GM19238 (cell line): ENCODE data around the gene MCF2L.

Experiments used
- DNase-seq: peaks from one replicate; pipeline ENCODE4 v3.0.0; 2011; ENCODE audit warnings: low spot score; ENCODE audit not compliant: insufficient read length

Gene MCF2L

DNA sequence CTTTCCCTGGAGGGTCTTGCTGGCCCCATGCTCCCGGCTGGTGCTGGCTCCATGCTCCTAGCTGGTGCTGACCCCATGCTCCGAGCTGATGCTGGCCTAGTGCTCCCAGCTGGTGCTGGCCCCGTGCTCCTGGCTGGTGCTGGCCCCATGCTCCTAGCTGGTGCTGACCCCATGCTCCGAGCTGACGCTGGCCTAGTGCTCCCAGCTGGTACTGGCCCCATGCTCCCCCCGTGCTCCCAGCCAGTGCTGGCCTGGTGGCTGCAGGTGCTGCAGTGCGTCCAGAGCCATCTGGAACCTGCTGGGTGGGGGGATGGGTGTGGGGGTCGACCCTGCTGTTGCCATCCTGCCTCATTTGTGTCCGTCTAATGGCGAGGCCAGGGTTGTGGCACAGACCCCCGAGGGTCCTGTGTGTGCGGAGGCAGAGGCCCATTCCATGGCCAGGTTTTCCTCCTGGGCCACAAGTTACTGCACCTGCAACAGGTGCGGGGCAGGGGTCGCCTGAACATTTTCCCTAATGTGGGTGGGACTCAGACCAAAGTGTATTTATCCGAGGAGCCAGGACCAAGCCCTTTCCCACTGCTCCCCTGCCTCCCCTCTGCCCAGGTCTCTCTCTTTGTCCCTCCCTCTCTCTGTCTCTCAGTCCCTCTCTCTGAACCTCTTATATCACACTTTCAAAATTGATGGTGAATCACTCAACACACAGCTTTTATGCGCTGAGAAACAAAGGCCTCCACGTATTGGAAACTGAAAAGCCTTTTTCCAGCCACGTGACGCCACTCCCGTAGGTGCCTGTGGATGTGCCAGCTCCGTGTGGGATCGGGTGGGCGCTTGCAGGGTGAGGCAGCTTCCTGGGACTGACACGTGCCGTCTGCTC, 45.1 kb downstream of the MCF2L start:
- no peak for DNase-seq

DNA sequence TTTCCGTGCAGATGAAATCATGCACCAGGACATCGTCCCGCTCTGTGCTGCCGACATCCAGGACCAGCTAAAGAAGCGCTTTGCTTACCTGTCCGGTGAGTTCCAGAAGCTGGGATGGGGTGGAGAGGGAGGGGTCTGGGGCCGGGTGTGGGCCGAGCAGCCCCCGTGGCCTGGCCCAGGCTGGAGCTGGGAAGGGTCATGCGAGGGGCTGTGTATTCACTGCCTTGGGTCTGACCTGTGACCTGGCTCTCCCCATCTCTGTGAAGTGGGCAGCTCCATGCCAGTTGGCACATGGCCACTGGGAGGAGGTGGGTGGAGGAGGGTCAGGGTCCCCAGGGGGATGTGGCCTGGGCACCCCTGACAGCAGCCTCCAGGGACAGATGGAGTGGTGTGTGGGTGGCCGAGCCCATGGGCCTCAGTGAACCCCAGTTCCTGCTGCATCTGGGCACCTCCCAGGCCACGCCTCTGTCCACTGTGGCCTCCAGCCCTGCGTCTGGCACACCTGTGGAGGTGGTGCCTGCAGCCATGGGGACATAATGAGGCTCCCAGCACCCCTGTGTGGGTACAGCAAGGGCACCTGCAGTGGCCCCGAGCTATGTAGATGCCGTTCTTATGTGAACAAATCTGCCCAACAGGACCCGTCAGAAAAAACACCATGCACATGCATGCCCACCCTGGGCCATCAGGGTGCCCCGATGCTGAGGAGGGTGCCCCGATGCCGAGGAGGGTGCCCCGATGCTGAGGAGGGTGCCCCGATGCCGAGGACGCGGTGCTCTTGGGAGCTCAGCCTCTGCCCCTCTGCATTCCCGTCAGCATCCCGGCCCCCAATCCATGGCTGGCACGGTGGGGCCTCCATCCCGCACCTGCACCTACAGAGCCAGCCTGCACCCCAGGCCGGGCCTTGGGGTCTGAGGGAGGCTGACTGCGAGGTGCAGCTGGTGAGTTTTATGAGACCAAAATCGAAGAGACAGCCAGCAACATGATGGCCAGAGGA, 46.0 kb downstream of the MCF2L start:
- no peak for DNase-seq

DNA sequence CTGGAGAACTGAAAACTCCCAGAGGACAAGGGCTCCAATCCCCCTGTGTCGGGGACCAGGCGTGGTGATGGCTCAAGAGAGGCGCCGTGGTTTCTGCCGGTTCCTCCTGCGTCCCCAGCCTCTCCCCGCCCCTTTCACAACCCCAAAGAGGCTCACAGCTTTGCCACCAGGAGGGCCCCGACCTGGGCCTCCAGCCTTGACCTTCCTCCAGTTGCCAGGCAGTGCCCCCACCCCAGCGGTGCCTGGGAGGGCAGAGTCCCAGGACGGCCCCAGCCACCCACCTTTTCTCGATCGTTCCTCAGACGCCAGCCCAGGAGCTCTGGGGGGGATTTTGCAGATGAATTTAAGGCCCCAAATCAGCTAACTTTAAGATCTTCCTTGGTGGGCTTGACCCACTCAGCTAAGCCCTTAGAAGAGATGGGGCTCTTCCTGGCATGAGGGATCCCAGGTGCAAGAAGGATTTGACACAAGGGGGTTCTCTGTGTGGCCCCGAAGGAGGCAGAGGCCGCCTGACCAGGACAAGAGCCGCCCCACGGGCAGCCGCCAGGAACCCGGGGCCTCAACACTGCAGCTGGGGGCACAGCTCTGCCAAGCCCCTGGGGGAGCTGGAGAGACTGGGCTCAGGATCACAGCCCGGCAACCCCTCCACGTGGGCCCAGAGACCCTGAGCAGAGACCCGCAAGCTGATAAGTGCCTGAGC, 47.0 kb downstream of the MCF2L start:
- no peak for DNase-seq

DNA sequence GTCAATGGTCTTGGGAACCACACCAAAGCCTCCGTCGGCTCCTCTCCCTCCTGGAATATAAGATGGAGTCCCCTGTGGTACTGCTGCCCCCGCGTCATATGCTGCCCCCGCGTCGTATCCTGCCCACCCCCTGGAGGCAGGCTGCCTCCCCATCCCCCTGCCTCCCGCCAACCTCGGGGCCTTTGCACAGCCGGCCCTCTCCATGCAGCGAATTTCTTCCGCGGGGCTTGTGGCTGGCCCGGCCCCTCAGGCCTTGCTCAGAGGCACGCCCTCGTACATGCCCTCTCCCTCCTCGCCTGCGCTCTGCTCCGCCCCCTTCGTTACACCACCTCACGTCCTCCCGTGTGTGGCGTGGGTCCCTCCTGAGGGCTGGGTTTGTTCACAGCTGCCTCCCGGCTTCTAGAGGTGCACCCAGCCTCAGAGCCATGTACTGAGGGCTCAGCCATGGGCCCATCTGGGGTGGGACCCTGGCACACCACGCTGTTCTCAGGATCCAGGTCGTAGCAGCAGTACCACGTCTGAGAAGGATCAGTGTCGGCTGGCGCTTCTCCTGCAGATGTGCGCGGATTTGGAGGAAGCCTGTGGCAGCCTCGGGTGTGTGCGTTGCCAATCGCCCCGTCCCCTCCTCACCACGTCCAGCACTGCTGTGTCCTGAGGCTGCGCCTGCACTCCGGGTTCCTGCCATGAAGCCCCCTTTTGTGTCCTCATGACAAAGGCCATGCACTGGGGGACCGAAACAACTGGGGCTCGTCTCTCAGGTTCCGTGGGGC, 47.7 kb downstream of the MCF2L start:
- no peak for DNase-seq

DNA sequence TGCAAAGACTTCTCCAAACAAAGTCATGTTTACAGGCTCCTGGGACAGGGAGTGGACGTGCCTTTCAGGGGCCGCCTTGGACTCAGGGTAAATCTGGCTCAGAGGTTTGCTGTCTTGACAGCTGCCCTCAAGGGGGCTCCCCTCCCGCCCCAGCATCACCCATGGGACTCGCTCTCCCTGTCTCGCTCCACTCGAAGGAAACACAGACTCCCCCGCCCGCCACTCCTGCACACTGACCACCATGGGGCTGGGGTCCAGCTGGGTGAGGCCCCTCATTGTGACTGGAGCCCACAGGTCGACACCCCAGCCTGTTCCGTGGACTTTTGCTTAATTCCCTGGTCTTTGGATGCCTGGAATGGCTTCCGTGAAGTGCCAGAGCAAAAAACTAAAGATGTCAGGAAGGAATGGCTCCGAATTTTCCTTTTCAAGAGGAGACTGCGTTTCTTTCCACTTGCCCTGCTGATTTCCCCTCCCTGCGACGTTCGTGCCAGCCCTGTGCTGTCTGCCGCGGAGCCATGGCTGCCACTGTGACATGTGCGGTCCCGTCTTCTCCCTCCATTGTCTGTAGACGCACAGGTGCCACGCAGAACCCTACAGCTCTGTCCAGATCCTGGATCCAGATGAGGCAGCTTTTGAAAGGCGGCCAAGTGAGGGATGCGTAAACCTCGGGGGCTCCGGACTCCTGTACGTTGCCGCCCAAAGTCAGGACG, 48.6 kb downstream of the MCF2L start:
- DNase-seq, result no peak

DNA sequence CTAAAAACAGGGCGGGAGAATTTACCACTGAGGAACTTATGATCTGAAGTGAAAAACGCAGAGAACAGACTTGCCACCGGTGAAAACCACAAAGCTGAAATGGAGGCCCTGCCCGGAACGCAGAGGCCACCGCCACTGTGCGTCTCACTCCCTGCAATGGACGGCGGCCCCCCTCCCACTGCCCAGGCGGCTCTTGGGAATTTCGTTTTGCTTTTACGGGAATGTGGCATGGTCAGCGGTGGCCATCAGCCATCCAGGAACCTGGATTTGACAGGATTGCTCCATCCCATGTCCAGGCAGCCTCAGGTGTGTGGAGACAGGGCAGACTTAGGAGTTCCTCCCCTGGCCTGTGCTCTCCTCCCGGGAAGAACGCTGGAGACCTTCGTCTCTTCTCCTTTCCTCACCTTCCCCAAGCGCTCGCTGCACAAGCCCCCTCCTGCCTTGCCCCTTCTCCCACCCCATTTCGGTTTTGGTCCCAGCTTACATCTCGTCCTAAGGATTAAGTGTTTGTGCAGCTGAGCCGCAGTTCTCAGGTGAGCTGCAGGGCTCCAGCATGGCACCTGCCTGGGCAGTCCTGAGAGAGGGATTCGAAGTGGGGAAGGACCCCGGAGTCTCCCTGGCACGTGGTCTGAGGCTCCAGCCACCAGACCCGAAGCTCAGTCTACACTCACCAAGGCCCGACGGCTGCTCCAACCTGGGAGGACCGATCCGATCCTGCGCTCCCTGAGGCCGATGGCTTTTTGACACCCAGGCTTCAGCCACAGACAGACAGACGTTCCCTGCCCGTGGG, 49.9 kb downstream of the MCF2L start:
- DNase-seq, result no peak

DNA sequence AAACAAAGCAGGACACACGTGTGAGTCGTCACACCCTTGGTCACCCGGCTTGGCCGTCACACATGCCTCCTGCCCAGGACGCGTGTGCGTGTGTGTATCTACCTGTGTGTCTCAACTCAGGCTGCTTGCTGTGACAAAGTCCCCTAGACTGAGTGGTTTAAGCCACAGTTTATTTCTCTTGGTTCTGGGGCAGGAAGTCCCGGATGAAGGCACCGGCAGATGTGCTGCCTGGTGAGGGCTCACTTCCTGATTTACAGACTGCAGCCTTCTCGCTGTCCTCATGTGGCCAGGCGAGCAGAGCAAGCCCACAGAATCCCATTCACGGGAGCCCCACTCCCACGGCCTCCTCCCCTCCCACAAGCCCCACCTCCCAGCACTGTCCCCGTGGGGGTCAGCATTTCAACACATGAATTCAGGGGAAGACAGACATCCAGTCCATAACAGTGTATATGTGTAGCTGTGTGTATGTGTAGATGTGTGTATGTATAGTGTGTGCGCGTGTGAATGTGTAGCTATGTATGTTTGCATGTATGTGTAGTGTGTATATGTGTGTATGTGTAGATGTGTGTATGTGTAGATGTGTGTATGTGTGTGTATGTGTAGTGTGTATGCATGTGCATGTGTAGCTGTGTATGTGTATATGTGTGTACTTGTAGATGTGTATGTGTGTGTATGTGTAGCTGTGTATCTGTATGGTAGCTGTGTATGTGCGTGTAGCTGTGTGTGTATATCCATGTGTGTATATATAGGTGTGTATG, 51.5 kb downstream of the MCF2L start:
- no peak for DNase-seq

DNA sequence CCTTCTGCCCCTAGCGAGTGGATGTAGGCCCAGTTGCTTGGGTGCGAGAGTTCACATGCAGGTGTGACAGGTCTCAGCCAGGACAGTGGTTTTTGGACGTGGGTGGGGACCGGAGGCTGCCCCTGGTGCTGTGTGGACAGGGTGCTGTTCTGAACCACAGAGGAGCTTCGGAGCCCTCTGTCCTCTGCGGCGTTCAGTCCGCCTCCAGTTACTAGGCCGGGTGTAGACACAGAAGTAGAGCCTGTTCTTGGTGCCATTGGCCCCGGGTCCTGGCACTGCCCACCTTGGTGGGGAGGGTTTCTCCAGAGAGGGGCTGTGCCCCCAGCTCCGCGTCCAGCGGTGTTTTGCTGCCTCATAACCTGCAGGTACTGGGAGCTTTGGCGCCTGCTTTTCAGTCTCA, 52.4 kb downstream of the MCF2L start:
- DNase-seq, result no peak

DNA sequence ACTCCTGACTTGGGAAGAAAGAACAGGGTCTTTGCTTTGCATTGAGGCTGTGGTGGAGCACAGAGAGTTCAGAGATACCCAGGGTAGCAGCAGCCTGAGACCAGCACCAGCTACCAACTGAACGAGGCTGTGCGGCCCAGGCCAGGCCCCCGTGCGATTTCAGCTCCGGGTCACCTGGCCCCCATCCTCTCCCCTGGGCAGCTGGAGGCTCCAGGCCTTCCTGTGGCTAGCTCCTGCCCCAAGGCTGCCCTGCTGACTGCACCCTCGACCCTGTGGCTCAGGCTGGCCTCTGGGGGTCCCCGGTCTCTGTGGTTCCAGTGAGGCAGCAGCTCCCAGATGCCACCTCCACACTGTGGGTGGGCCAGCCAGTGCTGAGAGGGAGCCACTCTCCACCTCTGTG, 52.8 kb downstream of the MCF2L start:
- DNase-seq, result no peak

DNA sequence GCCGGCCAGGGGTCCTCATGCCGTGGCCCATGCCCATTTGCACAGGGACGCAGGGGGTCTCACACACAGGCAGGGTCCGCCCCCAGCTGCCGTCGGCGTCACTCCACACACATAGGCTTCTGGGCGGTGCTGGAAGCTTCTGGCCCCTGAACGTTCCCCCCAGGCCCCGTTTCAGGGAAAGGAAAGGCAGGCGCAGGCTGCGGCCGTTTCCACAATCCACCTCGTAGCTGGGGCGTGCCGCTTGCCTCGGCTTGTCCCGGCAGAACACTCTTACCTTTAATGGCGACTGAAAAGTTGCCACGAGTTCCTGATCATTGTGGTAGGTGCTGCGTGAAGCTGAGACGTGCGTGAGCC, 53.4 kb downstream of the MCF2L start:
- no peak for DNase-seq

DNA sequence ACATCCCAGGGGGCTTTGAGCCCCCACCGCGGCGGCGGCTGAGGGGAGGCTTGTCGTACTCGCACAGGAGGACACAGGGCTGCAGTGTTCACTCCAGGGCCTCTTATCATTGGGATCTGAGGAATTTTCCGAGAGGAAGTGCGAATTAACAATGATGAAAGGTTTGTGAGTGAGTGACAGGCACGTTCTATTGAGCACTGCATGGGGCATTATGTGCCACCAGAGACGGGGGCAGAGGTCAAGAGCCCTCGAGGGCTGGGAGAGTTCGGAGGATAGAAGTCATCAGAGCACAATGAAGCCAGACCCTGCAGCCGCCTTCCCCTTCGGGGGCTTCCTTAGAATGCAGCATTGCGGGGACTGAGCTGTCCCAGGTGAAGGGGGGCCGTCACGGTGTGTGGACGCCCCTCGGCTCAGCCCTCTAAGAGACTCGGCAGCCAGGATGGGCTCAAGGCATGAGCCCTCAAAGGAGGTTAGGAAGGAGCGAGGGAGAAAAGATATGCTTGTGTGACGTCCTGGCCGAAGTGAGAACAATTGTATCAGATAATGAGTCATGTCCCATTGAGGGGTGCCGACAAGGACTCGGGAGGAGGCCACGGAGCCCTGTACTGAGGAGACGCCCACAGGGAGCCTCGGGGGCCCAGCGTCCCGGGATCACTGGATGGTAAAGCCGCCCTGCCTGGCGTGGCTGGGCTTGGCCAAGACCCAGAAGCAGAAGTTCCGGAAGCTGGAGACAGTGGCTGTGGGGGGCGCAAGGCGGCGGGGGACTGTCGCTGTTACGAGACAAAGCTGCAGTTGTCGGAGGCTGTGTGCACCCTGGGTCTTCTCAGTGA, 53.9 kb downstream of the MCF2L start:
- no peak for DNase-seq

DNA sequence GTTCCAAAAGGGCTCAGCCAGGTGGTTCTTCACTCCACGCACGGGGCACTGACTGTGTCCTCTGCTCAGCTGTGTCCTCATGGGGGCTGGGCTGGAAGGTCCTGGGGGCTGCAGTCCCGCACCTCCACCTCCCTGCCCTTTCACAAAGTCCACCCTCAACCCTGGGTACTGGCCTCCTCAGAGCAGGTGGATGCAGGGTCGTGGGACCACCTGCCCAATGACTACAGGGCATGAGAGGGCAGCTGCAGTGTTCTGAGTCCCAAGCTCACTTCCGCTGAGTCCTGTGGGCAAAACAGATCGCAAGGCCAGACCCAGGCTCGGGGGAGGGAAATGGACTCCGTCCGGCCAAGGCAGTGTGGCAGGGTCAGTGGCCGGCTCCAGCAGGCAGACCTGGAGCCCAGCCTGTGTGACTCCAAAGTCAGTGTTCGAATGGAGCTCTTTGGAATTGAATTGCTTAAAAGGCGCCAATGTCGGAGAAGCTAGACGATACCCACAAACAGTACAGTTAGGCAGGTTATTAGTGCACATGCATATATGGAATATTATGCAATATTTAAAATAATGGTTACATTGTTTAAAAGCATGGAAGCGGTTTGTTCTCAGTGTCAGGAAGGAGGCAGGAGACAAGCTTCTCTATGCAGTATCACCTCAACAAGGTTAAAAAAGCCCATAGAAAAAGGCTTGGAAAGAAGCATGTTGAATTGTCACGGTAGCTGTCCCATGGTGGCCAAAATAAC, 54.8 kb downstream of the MCF2L start:
- no peak for DNase-seq

DNA sequence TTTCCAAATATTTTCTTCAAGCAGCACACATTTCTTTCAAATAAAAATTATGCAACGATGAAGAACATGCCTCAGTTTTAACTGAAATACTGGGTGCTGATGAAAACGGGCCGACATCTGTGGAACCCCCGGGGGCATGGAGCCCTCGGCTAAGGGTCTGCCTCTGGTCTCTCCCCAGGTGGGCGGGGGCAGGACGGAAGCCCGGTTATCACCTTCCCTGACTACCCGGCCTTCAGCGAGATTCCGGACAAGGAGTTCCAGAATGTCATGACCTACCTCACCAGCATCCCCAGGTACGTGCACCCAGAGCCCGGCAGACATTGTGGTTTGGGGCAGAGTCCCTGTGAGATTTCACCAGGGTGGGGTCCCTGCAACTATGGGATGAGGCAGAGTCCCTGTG, 55.5 kb downstream of the MCF2L start:
- no peak for DNase-seq

DNA sequence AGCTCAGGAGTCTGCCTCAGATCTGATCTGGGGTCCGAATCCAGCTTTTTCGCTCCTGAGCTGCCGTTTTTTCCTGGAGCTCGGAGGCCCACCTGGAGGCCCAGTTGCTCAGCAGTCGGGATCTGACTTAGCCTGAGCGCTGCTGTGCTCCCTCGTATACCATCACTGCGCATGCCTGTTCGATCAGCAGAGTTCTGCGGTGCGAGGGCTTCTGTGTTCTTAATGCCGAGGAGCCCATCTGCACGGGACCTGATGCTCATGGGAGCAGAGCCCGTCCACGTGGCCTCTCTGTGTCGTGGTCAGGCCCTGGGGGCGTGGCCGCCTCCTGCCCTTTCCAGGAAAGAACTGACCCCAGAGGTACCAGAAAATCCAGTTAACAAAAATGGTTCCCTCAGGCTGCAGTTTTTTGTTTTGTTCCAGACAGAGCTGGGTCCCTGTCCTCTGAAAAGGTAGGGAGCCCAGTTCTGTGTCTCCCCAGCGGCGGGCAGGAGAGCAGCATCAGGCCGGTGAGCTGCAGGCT, 57.4 kb downstream of the MCF2L start:
- DNase-seq, result no peak

DNA sequence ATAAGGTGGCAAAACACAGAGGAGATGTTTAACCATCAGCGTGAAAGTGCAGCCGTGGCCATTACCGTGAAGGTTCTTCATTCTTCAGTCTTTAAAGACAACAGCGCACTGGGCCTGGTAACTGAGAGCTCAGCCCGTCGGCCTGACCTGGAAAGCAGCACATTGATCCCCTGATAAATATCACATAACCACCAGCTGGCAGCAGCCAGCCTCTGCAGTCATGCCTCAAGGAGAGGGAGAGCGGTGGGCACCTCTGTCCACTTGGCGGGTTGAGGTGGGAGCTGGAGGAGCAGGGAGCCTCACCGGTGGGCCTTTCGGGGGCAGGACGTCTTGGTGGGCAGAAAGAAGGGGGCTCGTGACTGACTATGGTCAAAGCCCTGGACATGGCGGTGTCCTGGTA, 58.1 kb downstream of the MCF2L start:
- no peak for DNase-seq

DNA sequence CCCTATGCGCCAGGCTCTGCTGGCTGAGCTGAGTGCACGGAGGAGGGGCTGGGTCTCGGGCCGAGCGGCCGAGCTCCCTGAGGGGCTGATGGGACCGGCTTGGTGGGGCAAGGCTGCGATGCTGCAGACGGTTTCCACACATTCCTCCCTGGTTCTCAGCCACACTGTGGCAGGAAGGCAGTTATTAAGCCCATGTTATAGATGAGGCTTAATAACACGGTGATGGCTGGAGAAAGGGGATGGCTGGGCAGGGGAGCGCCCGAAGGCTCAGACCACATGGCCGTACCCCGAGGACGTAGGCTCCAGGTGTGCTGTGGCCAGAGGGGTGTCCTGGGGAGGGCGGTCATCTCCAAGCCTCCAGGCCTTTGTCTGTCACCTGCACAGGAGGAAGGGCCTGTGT, 58.6 kb downstream of the MCF2L start:
- DNase-seq, result no peak
